HEK293 (cell line): Measurements from ENCODE around the gene ENAH.
A peak's percentile ranks its signal among the peaks of the same experiment; 100 is the strongest.

Source experiments
- CTCF ChIA-PET: fragments of 350-600 bp; formaldehyde crosslinking; extraction: SDS; loops from one replicate; lab custom pipeline; 2021; ENCODE audit warnings: antibody characterized with exemption; lab: Yijun Ruan, JAX
- POLR2A ChIA-PET: fragments of 300-600 bp; formaldehyde crosslinking; extraction: SDS; loops from one replicate; lab custom pipeline; 2020; ENCODE audit warnings: antibody characterized with exemption, inconsistent platforms; lab: Yijun Ruan, JAX
- H3K27ac ChIP-seq: fragments of 200-500 bp; sonication (Bioruptor generic); 2 replicates; pipeline ENCODE4 v1.5.1; 2014; ENCODE audit warnings: low read depth, low read length, control low read depth, inconsistent platforms; ENCODE audit errors: extremely low read depth
- H3K36me3 ChIP-seq, 2 experiments: fragments of 200-500 bp in 1 of 2; sonication (Bioruptor generic) in 1 of 2; 1 replicate in 1 of 2; 2 replicates in 1 of 2; pipeline ENCODE4 v1.5.1; 2014 to 2017; ENCODE audit warnings: inconsistent platforms in 2 of 2, low read length in 2 of 2; ENCODE audit not compliant: control insufficient read depth in 2 of 2, insufficient read depth in 1 of 2
- H3K4me1 ChIP-seq: fragments of 200-500 bp; sonication (Bioruptor generic); 2 replicates; pipeline ENCODE4 v1.5.1; 2014; ENCODE audit warnings: mild to moderate bottlenecking, low read length, inconsistent platforms; ENCODE audit not compliant: control insufficient read depth, insufficient read depth
- H3K4me3 ChIP-seq: 2 replicates; pipeline ENCODE4 v1.5.1; 2011; ENCODE audit warnings: low read depth, mild to moderate bottlenecking, control low read depth, low read length, moderate library complexity
- H3K9me3 ChIP-seq: fragments of 200-500 bp; sonication (Bioruptor generic); 2 replicates; pipeline ENCODE4 v1.5.1; 2014; ENCODE audit warnings: low read depth, low read length, inconsistent platforms; ENCODE audit not compliant: control insufficient read depth, insufficient read depth
- BCL11A ChIP-seq: fragments of 450-650 bp; formaldehyde crosslinking; IDR thresholded peaks from 2 replicates; pipeline ENCODE4 v1.5.1; 2016; ENCODE audit warnings: low read depth, missing biosample characterization, missing genetic modification characterization
- BCL6B ChIP-seq: fragments of 450-650 bp; formaldehyde crosslinking; IDR thresholded peaks from 2 replicates; pipeline ENCODE4 v1.5.1; 2017; ENCODE audit warnings: missing biosample characterization, missing genetic modification characterization
- EGR2 ChIP-seq: fragments of 450-650 bp; formaldehyde crosslinking; IDR thresholded peaks from 2 replicates; pipeline ENCODE4 v1.5.1; 2016; ENCODE audit warnings: low read depth, missing biosample characterization, missing genetic modification characterization
- GLIS2 ChIP-seq: fragments of 450-650 bp; formaldehyde crosslinking; IDR thresholded peaks from 2 replicates; pipeline ENCODE4 v1.5.1; 2016; ENCODE audit warnings: missing biosample characterization, missing genetic modification characterization
- INSM2 ChIP-seq: fragments of 450-650 bp; formaldehyde crosslinking; IDR thresholded peaks from 2 replicates; pipeline ENCODE4 v1.5.1; 2016; ENCODE audit warnings: missing biosample characterization, missing genetic modification characterization
- KLF8 ChIP-seq: fragments of 450-650 bp; formaldehyde crosslinking; IDR thresholded peaks from 2 replicates; pipeline ENCODE4 v1.5.1; 2016; ENCODE audit warnings: missing biosample characterization, missing genetic modification characterization
- OSR2 ChIP-seq: fragments of 450-650 bp; formaldehyde crosslinking; IDR thresholded peaks from 2 replicates; pipeline ENCODE4 v1.5.1; 2016; ENCODE audit warnings: missing biosample characterization, missing genetic modification characterization
- SCRT2 ChIP-seq: fragments of 450-650 bp; formaldehyde crosslinking; IDR thresholded peaks from 2 replicates; pipeline ENCODE4 v1.5.1; 2016; ENCODE audit warnings: missing biosample characterization, missing genetic modification characterization
- SP7 ChIP-seq: fragments of 450-650 bp; formaldehyde crosslinking; IDR thresholded peaks from 2 replicates; pipeline ENCODE4 v1.5.1; 2016; ENCODE audit warnings: missing biosample characterization, missing genetic modification characterization
- ZBTB17 ChIP-seq: fragments of 450-650 bp; formaldehyde crosslinking; IDR thresholded peaks from 2 replicates; pipeline ENCODE4 v1.5.1; 2016; ENCODE audit warnings: missing biosample characterization, missing genetic modification characterization
- ZBTB21 ChIP-seq: fragments of 450-650 bp; formaldehyde crosslinking; IDR thresholded peaks from 2 replicates; pipeline ENCODE4 v1.5.1; 2017; ENCODE audit warnings: missing biosample characterization, missing genetic modification characterization
- ZBTB7A ChIP-seq: fragments of 450-650 bp; formaldehyde crosslinking; IDR thresholded peaks from 2 replicates; pipeline ENCODE4 v1.5.1; 2016; ENCODE audit warnings: low read depth, missing biosample characterization, missing genetic modification characterization
- ZNF10 ChIP-seq: fragments of 450-650 bp; formaldehyde crosslinking; IDR thresholded peaks from 2 replicates; pipeline ENCODE4 v1.5.1; 2017; ENCODE audit warnings: missing biosample characterization, missing genetic modification characterization
- ZNF155 ChIP-seq: fragments of 450-650 bp; formaldehyde crosslinking; IDR thresholded peaks from 2 replicates; pipeline ENCODE4 v1.5.1; 2016; ENCODE audit warnings: missing biosample characterization, missing genetic modification characterization
- ZNF16 ChIP-seq: fragments of 450-650 bp; formaldehyde crosslinking; IDR thresholded peaks from 2 replicates; pipeline ENCODE4 v1.5.1; 2016; ENCODE audit warnings: low read depth, missing biosample characterization, missing genetic modification characterization
- ZNF175 ChIP-seq: fragments of 450-650 bp; formaldehyde crosslinking; IDR thresholded peaks from 2 replicates; pipeline ENCODE4 v1.5.1; 2016; ENCODE audit warnings: missing biosample characterization, missing genetic modification characterization
- ZNF311 ChIP-seq: fragments of 450-650 bp; formaldehyde crosslinking; IDR thresholded peaks from 2 replicates; pipeline ENCODE4 v1.5.1; 2017; ENCODE audit warnings: missing biosample characterization, missing genetic modification characterization, borderline replicate concordance
- ZNF394 ChIP-seq: fragments of 450-650 bp; formaldehyde crosslinking; IDR thresholded peaks from 2 replicates; pipeline ENCODE4 v1.5.1; 2016; ENCODE audit warnings: missing biosample characterization, missing genetic modification characterization, mild to moderate bottlenecking, moderate library complexity, borderline replicate concordance
- ZNF423 ChIP-seq: fragments of 450-650 bp; formaldehyde crosslinking; IDR thresholded peaks from 2 replicates; pipeline ENCODE4 v1.5.1; 2016; ENCODE audit warnings: missing biosample characterization, missing genetic modification characterization
- ZNF488 ChIP-seq: fragments of 450-650 bp; formaldehyde crosslinking; IDR thresholded peaks from 2 replicates; pipeline ENCODE4 v1.5.1; 2016; ENCODE audit warnings: missing biosample characterization, missing genetic modification characterization
- ZNF518A ChIP-seq: fragments of 450-650 bp; formaldehyde crosslinking; conservative IDR thresholded peaks from 2 replicates; pipeline ENCODE4 v1.5.1; 2016; ENCODE audit warnings: low read depth, missing biosample characterization, missing genetic modification characterization
- ZNF558 ChIP-seq: fragments of 450-650 bp; formaldehyde crosslinking; IDR thresholded peaks from 2 replicates; pipeline ENCODE4 v1.5.1; 2016; ENCODE audit warnings: missing biosample characterization, missing genetic modification characterization
- ZNF561 ChIP-seq: fragments of 450-650 bp; IDR thresholded peaks from 2 replicates; pipeline ENCODE4 v1.5.1; 2018; ENCODE audit warnings: missing biosample characterization, missing genetic modification characterization, borderline replicate concordance
- ZNF626 ChIP-seq: fragments of 450-650 bp; sonication (Bioruptor Pico); formaldehyde crosslinking; IDR thresholded peaks from 2 replicates; pipeline ENCODE4 v1.5.1; 2018; ENCODE audit warnings: missing biosample characterization, missing genetic modification characterization, inconsistent platforms
- ZNF629 ChIP-seq: fragments of 450-650 bp; formaldehyde crosslinking; IDR thresholded peaks from 2 replicates; pipeline ENCODE4 v1.5.1; 2017; ENCODE audit warnings: missing biosample characterization, missing genetic modification characterization
- ZNF664 ChIP-seq: fragments of 450-650 bp; formaldehyde crosslinking; IDR thresholded peaks from 2 replicates; pipeline ENCODE4 v1.5.1; 2016; ENCODE audit warnings: missing biosample characterization, missing genetic modification characterization
- ZNF768 ChIP-seq: fragments of 450-650 bp; formaldehyde crosslinking; IDR thresholded peaks from 2 replicates; pipeline ENCODE4 v1.5.1; 2018; ENCODE audit warnings: missing biosample characterization, mild to moderate bottlenecking, missing genetic modification characterization
- ZNF785 ChIP-seq: fragments of 450-650 bp; formaldehyde crosslinking; IDR thresholded peaks from 2 replicates; pipeline ENCODE4 v1.5.1; 2016; ENCODE audit warnings: missing biosample characterization, missing genetic modification characterization
- ZXDB ChIP-seq: fragments of 450-650 bp; formaldehyde crosslinking; IDR thresholded peaks from 2 replicates; pipeline ENCODE4 v1.5.1; 2016; ENCODE audit warnings: missing biosample characterization, missing genetic modification characterization

Gene ENAH

GRCh38 chr1:225603538-225604354, 49.2 kb downstream of the ENAH start:
- Histone ChIP-seq H3K36me3 (peaks cover 0 to 11% of the 10 kb centered on the region in 2 experiments; a peak in 2 of 3 replicates), H3K4me1 (peaks cover 57% of the 10 kb centered on the region), H3K4me3 (no peak overlapping the region), H3K27ac (peak overlapping the region; percentile 29; the same call in 1 of the 2 replicates), H3K9me3 (no peaks in the 10 kb centered on the region; the same call in 1 of the 2 replicates)
- POLR2A ChIA-PET: interaction anchor here (0.6 to 1.8 kb wide), 5 partner anchors 9 to 578 kb away, joined by 3 to 5 read pairs (median 3); partner anchors contain the start of genes ENAH and SRP9
- CTCF ChIA-PET: interaction anchor here (0.6 to 1.4 kb wide), 5 partner anchors 11 to 197 kb away, joined by 3 to 5 read pairs (median 4); no protein-coding TSS in a partner anchor
- 0 out of 2 replicates have a peak, but pooled peaks have one; percentile 21 for TF ChIP-seq ZNF518A
- TF ChIP-seq EGR2 (tag by site-specific recombination): no peak
- no peak for TF ChIP-seq ZBTB7A
- TF ChIP-seq ZNF561 (tag by site-specific recombination): no peak
- no peak for TF ChIP-seq ZNF175
- no peak for TF ChIP-seq ZNF423 (tag by site-specific recombination)
- peak; percentile 79 for TF ChIP-seq OSR2
- TF ChIP-seq SP7 (tag by site-specific recombination): peak; percentile 88
- peak; percentile 54 for TF ChIP-seq INSM2 (tag by site-specific recombination)
- TF ChIP-seq ZNF488 (tag by site-specific recombination): no peak
- TF ChIP-seq ZNF10: peak; percentile 46; the same call in 1 of the 2 replicates
- no peak for TF ChIP-seq SCRT2 (tag by site-specific recombination)
- peak; percentile 88 for TF ChIP-seq ZNF664
- 0 out of 2 replicates have a peak, but pooled peaks have one; percentile 9 for TF ChIP-seq KLF8 (tag by site-specific recombination)
- TF ChIP-seq ZNF629 (tag by site-specific recombination): peak; percentile 60
- TF ChIP-seq ZNF16 (tag by site-specific recombination): no peak
- TF ChIP-seq BCL6B (tag by site-specific recombination): no peak
- TF ChIP-seq ZNF311: no peak
- peak; percentile 54; the same call in 1 of the 2 replicates for TF ChIP-seq ZNF558 (tag by site-specific recombination)
- TF ChIP-seq ZNF394 (tag by site-specific recombination): peak; percentile 35; the same call in 1 of the 2 replicates
- no peak for TF ChIP-seq ZBTB21 (tag by site-specific recombination)
- TF ChIP-seq ZNF785 (tag by site-specific recombination): no peak
- no peak for TF ChIP-seq GLIS2 (tag by site-specific recombination)
- no peak for TF ChIP-seq ZNF768 (tag by site-specific recombination)
- no peak for TF ChIP-seq ZNF626
- peak; percentile 13; the same call in 1 of the 2 replicates for TF ChIP-seq ZXDB
- TF ChIP-seq BCL11A (tag by site-specific recombination): peak; percentile 49; the same call in 1 of the 2 replicates
- TF ChIP-seq ZBTB17 (tag by site-specific recombination): peak; percentile 69
- no peak for TF ChIP-seq ZNF155 (tag by site-specific recombination)
